Measurements from ENCODE around the gene PDGFRB. TPM values are rescaled to one million over a fixed set of nuclear protein-coding genes. Genes with fewer than 3 reads are reported as not detected.

PDGFRB gene
- total RNA-seq, 1 experiment from 2014 or later: 0.34 TPM

- TF ChIP-seq ZFX (IDR thresholded peaks at IDR 0.05): no peak
- no peak for TF ChIP-seq EZH2phosphoT487 (IDR thresholded peaks at IDR 0.05; ENCODE audit: borderline replicate concordance)
- TF ChIP-seq CTCF (IDR thresholded peaks at IDR 0.05 in 2 of 3, conservative IDR thresholded peaks at IDR 0.05 in 1 of 3; ENCODE audit: borderline replicate concordance in 1 of 3, insufficient read depth in 1 of 3, low read depth in 2 of 3, low read length in 2 of 3): no peak
- TF ChIP-seq ZNF274 (IDR thresholded peaks at IDR 0.05; ENCODE audit: low read depth, low read length): no peak
- no peak for TF ChIP-seq CBX3 (IDR thresholded peaks at IDR 0.05; ENCODE audit: low read depth)
- no peak for TF ChIP-seq SIN3A (IDR thresholded peaks at IDR 0.05; ENCODE audit: low read depth)
- TF ChIP-seq FOSL1 (IDR thresholded peaks at IDR 0.05; ENCODE audit: low read depth): no peak
- no peak for TF ChIP-seq JUND (IDR thresholded peaks at IDR 0.05)
- no peak for TF ChIP-seq SRF (IDR thresholded peaks at IDR 0.05; ENCODE audit: low read depth)
- no peak for TF ChIP-seq ATF3 (IDR thresholded peaks at IDR 0.05)
- TF ChIP-seq SP1 (IDR thresholded peaks at IDR 0.05; ENCODE audit: low read depth): no peak
- no peak for TF ChIP-seq EGR1 (IDR thresholded peaks at IDR 0.05; ENCODE audit: low read depth)
- TF ChIP-seq ELF1 (IDR thresholded peaks at IDR 0.05; ENCODE audit: borderline replicate concordance, low read depth): no peak
- TF ChIP-seq EZH2 (IDR thresholded peaks at IDR 0.05): no peak
- TF ChIP-seq REST (IDR thresholded peaks at IDR 0.05; ENCODE audit: low read depth): no peak
- no peak for TF ChIP-seq MAX (IDR thresholded peaks at IDR 0.05)
- no peak for TF ChIP-seq RAD21 (IDR thresholded peaks at IDR 0.05; ENCODE audit: low read depth)
- ATAC-seq (no peak), DNase-seq (ENCODE audit: low read depth, low spot score) (no peak)
- ChIA-PET CTCF (interaction anchor here (0.9 kb wide), 1 partner anchor 10 kb away, joined by 3 read pairs; no protein-coding TSS in a partner anchor), POLR2A (no interaction called here), RAD21 (ENCODE audit: low non-redundant PET in 1 of 2, low total read pairs in 2 of 2, uncharacterized antibody in 2 of 2, unreplicated experiment in 2 of 2) (no interaction called here)
- Histone ChIP-seq H2AFZ (ENCODE audit: low read depth, low read length, poor library complexity, severe bottlenecking) (no peak overlapping the region), H3K36me3 (ENCODE audit: control insufficient read depth in 1 of 2, insufficient read depth in 2 of 2, low read length in 2 of 2) (no peaks in the 10 kb centered on the region), H3K27me3 (ENCODE audit: insufficient read depth, low read length) (peaks cover 9% of the 10 kb centered on the region), H3K4me1 (ENCODE audit: control insufficient read depth in 1 of 2, insufficient read depth in 2 of 2, low read length in 2 of 2) (no peaks in the 10 kb centered on the region), H3K9me2 (ENCODE audit: insufficient read depth) (no peaks in the 10 kb centered on the region), H3K4me3 (replicated peaks in 1 of 2; ENCODE audit: low read depth in 1 of 2, low read length in 2 of 2) (no peak overlapping the region), H3K79me2 (ENCODE audit: insufficient read depth, low read length) (no peaks in the 10 kb centered on the region), H4K20me1 (ENCODE audit: insufficient read depth) (no peaks in the 10 kb centered on the region), H3K9me3 (ENCODE audit: control insufficient read depth in 1 of 2, insufficient read depth in 1 of 2, low read depth in 1 of 2, low read length in 2 of 2) (no peaks in the 10 kb centered on the region), H3K27ac (ENCODE audit: low read depth, low read length) (no peak overlapping the region), H3K4me2 (ENCODE audit: low read length) (no peak overlapping the region), H3K9ac (ENCODE audit: low read length) (no peak overlapping the region)
- intact Hi-C loops (cut with micrococcal nuclease): no loop called here
- BruUV-seq (replicated peaks): no TSS peak
Observed at GRCh38 chr5:150172145-150172544, 16.5 kb upstream of the PDGFRB start.

All from HCT116 (cell line).